ENCODE data around the gene ATG9B. TPM values are rescaled to one million over a fixed set of nuclear protein-coding genes. Genes with fewer than 3 reads are reported as not detected.

The ATG9B gene
- total and polyA plus RNA-seq, 2 of the 13 experiments (the other 11 are each of a cell fraction or from before 2014, with no cell fraction given) = 0.24 TPM; not detected in 1

- TF ChIP-seq ARNTL (CRISPR knock-in tag; IDR thresholded peaks at IDR 0.05) (no peak), TRIM24 (CRISPR knock-in tag; IDR thresholded peaks at IDR 0.05) (no peak), ZNF350 (CRISPR knock-in tag; IDR thresholded peaks at IDR 0.05; ENCODE audit: borderline replicate concordance, low read depth) (peak; percentile 47; the same call in 1 of the 2 replicates), ZNF180 (CRISPR knock-in tag; IDR thresholded peaks at IDR 0.05; ENCODE audit: borderline replicate concordance, low read depth) (no peak), CEBPZ (IDR thresholded peaks at IDR 0.05; ENCODE audit: low read length) (no peak), ZNF335 (CRISPR knock-in tag; IDR thresholded peaks at IDR 0.05) (no peak), NAIF1 (CRISPR knock-in tag; IDR thresholded peaks at IDR 0.05; ENCODE audit: borderline replicate concordance) (no peak), ZNF670 (CRISPR knock-in tag; IDR thresholded peaks at IDR 0.05; ENCODE audit: borderline replicate concordance) (no peak), ZNF709 (CRISPR knock-in tag; IDR thresholded peaks at IDR 0.05) (no peak), ZNF251 (CRISPR knock-in tag; IDR thresholded peaks at IDR 0.05) (no peak), REXO4 (CRISPR knock-in tag; IDR thresholded peaks at IDR 0.05; ENCODE audit: borderline replicate concordance) (no peak), DPF2 (CRISPR knock-in tag; IDR thresholded peaks at IDR 0.05; ENCODE audit: borderline replicate concordance, low read depth) (no peak), ZNF562 (CRISPR knock-in tag; IDR thresholded peaks at IDR 0.05; ENCODE audit: borderline replicate concordance) (no peak), ZNF431 (CRISPR knock-in tag; IDR thresholded peaks at IDR 0.05; ENCODE audit: borderline replicate concordance, low read depth) (no peak), ZXDC (CRISPR knock-in tag; IDR thresholded peaks at IDR 0.05) (no peak), TAF15 (IDR thresholded peaks at IDR 0.05; ENCODE audit: low read depth, low read length, poor library complexity, severe bottlenecking) (no peak), XRCC5 (optimal IDR thresholded peaks at IDR 0.05; ENCODE audit: low read length) (peak; percentile 47), ATF6 (CRISPR knock-in tag; conservative IDR thresholded peaks at IDR 0.05) (no peak), STAT5B (CRISPR knock-in tag; IDR thresholded peaks at IDR 0.05) (no peak), GZF1 (CRISPR knock-in tag; IDR thresholded peaks at IDR 0.05) (no peak), HHEX (CRISPR knock-in tag; IDR thresholded peaks at IDR 0.05) (no peak), MAX (IDR thresholded peaks at IDR 0.05) (peak; percentile 76; the same call in 1 of the 2 replicates), ZFP1 (CRISPR knock-in tag; IDR thresholded peaks at IDR 0.05) (0 out of 2 replicates have a peak, but pooled peaks have one; percentile 28), NFKB2 (CRISPR knock-in tag; IDR thresholded peaks at IDR 0.05; ENCODE audit: borderline replicate concordance) (no peak; the same call in 1 of the 2 replicates)
Observed at GRCh38 chr7:151017953-151018420, 6.3 kb downstream of the ATG9B start (continued).
